ENCODE measurements around the gene PRRX2.

GRCh38 chr9:129677456-129677855 is 12.0 kb downstream of the PRRX2 start:
- no peak for TF ChIP-seq EZH2phosphoT487 (IDR thresholded peaks at IDR 0.05; ENCODE audit: insufficient read depth, low read depth)
- no peak for TF ChIP-seq EZH2 (IDR thresholded peaks at IDR 0.05; ENCODE audit: insufficient read depth, poor library complexity, severe bottlenecking)
